Fibroblast of mammary gland (primary cell): Measurements from ENCODE around the gene AGMAT.
A peak's percentile ranks its signal among the peaks of the same experiment; 100 is the strongest.
"Not testable (repeated sequence)": the region's sequence is repeated elsewhere in the genome, so short reads cannot be mapped to it uniquely, and the experiment has no call there.

ENCODE experiments used
- DNase-seq: peaks from one replicate; pipeline ENCODE4 v3.0.0-alpha.2; 2010; ENCODE audit warnings: low read depth
- H3K4me3 ChIP-seq: 2 replicates; pipeline ENCODE4 v1.5.1; 2011; ENCODE audit warnings: low read depth, mild to moderate bottlenecking, low read length, moderate library complexity; ENCODE audit not compliant: control insufficient read depth
- CTCF ChIP-seq: conservative IDR thresholded peaks from 2 replicates; pipeline ENCODE4 v1.5.1; 2011; ENCODE audit warnings: low read depth, low read length, inconsistent platforms; ENCODE audit not compliant: control insufficient read depth, insufficient read depth

The AGMAT gene

GRCh38 chr1:15609631-15610030 is 24.8 kb upstream of the AGMAT start:
- H3K4me3 ChIP-seq = no peak overlapping the region
- no peak for TF ChIP-seq CTCF
- DNase-seq = peak; percentile 64

GRCh38 chr1:15605398-15606383 is 20.8 kb upstream of the AGMAT start:
- no peak for TF ChIP-seq CTCF
- no peak for DNase-seq
- H3K4me3 ChIP-seq = no peak overlapping the region

GRCh38 chr1:15604400-15604799 is 19.5 kb upstream of the AGMAT start:
- not testable (repeated sequence) for DNase-seq, H3K4me3 ChIP-seq

GRCh38 chr1:15603966-15604282 is 19.1 kb upstream of the AGMAT start:
- peak overlapping the region; percentile 82 for H3K4me3 ChIP-seq
- DNase-seq = not testable (repeated sequence)

- H3K4me3 ChIP-seq = peak overlapping the region; percentile 82
- TF ChIP-seq CTCF = no peak
- peak; percentile 95 for DNase-seq
Observed at GRCh38 chr1:15603050-15603965, 18.5 kb upstream of the AGMAT start.

- TF ChIP-seq CTCF = no peak
Observed at GRCh38 chr1:15598436-15598835, 13.6 kb upstream of the AGMAT start.

GRCh38 chr1:15595809-15596617 is 11.2 kb upstream of the AGMAT start:
- no peak overlapping the region for H3K4me3 ChIP-seq
- DNase-seq = no peak
- TF ChIP-seq CTCF = no peak

More at GRCh38 chr1:15598436-15598835, 13.6 kb upstream of the AGMAT start:
- DNase-seq = no peak
- no peak overlapping the region for H3K4me3 ChIP-seq
